GM23248 (cell line): ENCODE data around the gene HRH1.

Experiments
- EZH2 ChIP-seq: fragments of 200-600 bp; sonication (generic); IDR thresholded peaks from 2 replicates; pipeline ENCODE4 v1.6.1; 2018; ENCODE audit warnings: antibody characterized with exemption, mild to moderate bottlenecking; ENCODE audit not compliant: insufficient read depth, poor library complexity, severe bottlenecking
- EZH2phosphoT487 ChIP-seq: fragments of 200-600 bp; sonication (generic); IDR thresholded peaks from 2 replicates; pipeline ENCODE4 v1.6.1; 2018; ENCODE audit warnings: antibody characterized with exemption, moderate library complexity, mild to moderate bottlenecking, low read depth; ENCODE audit not compliant: insufficient read depth

GRCh38 chr3:11212784-11213183 lies 58.5 kb downstream of the HRH1 start:
- TF ChIP-seq EZH2, result no peak
- no peak for TF ChIP-seq EZH2phosphoT487
